K562 (cell line): ENCODE data around the gene ZNF35. TPM values are rescaled to one million over a fixed set of nuclear protein-coding genes. Genes with fewer than 3 reads are reported as not detected.

ENCODE experiments used
- ARID1B ChIP-seq: fragments of 450-650 bp; IDR thresholded peaks from 2 replicates; pipeline ENCODE4 v1.6.1; 2016; ENCODE audit warnings: antibody characterized with exemption, mild to moderate bottlenecking, inconsistent platforms
- BMI1 ChIP-seq: fragments of 150-350 bp; IDR thresholded peaks from 2 replicates; pipeline ENCODE4 v1.6.1; 2014; ENCODE audit warnings: low read length
- E2F5 ChIP-seq: sonication (generic); formaldehyde crosslinking; IDR thresholded peaks from 2 replicates; pipeline ENCODE4 v1.8.0; 2022; ENCODE audit warnings: mild to moderate bottlenecking, missing genetic modification reagents
- FOXJ2 ChIP-seq: fragments of 200-800 bp; sonication (Bioruptor generic); IDR thresholded peaks from 2 replicates; pipeline ENCODE4 v1.6.1; 2016; ENCODE audit warnings: missing genetic modification characterization, missing compliant biosample characterization
- HDAC8 ChIP-seq: fragments of 450-650 bp; IDR thresholded peaks from 2 replicates; pipeline ENCODE4 v1.6.1; 2016; ENCODE audit warnings: mild to moderate bottlenecking, missing genetic modification characterization, moderate library complexity, missing compliant biosample characterization
- HMGN3 ChIP-seq: IDR thresholded peaks from 2 replicates; pipeline ENCODE4 v1.6.1; 2011; ENCODE audit warnings: borderline replicate concordance, low read depth, mild to moderate bottlenecking, mixed read lengths, low read length; ENCODE audit not compliant: insufficient read length; ENCODE audit errors: extremely low read depth
- KLF10 ChIP-seq: fragments of 250-450 bp; sonication (Bioruptor Pico); IDR thresholded peaks from 2 replicates; pipeline ENCODE4 v1.6.1; 2021; ENCODE audit warnings: matching md5 sums
- RBM22 ChIP-seq: fragments of 200-400 bp; formaldehyde crosslinking; IDR thresholded peaks from 2 replicates; pipeline ENCODE4 v1.6.1; 2018; ENCODE audit warnings: low read length, low read depth; ENCODE audit not compliant: poor library complexity, severe bottlenecking
- TCFL5 ChIP-seq: fragments of 250-450 bp; sonication (Bioruptor Pico); conservative IDR thresholded peaks from 2 replicates; pipeline ENCODE4 v1.6.1; 2021; ENCODE audit warnings: mild to moderate bottlenecking, moderate library complexity, matching md5 sums
- TEAD4 ChIP-seq, 2 experiments: sonication (generic) in 1 of 2; formaldehyde crosslinking in 1 of 2; IDR thresholded peaks; 2 replicates each; pipeline versions ENCODE4 v1.6.1 to v1.8.0; 2012 to 2022; ENCODE audit warnings: borderline replicate concordance in 1 of 2, inconsistent platforms in 1 of 2, low read length in 1 of 2, mild to moderate bottlenecking in 1 of 2, missing genetic modification reagents in 1 of 2
- ZBTB1 ChIP-seq: sonication (generic); formaldehyde crosslinking; IDR thresholded peaks from 2 replicates; pipeline ENCODE4 v1.8.1; 2023; ENCODE audit warnings: missing genetic modification reagents, low read depth, mild to moderate bottlenecking, borderline replicate concordance
- ZFP36 ChIP-seq: fragments of 150-350 bp; IDR thresholded peaks from 2 replicates; pipeline ENCODE4 v1.6.1; 2018; ENCODE audit warnings: low read length, low read depth; ENCODE audit not compliant: partially characterized antibody
- ZNF318 ChIP-seq, 2 experiments: fragments of 450-650 bp; IDR thresholded peaks; 2 replicates each; pipeline ENCODE4 v1.6.1; 2016; ENCODE audit warnings: mild to moderate bottlenecking in 2 of 2, borderline replicate concordance in 1 of 2, low read depth in 1 of 2, moderate library complexity in 1 of 2
- ZSCAN29 ChIP-seq: fragments of 450-650 bp; IDR thresholded peaks from 2 replicates; pipeline ENCODE4 v1.6.1; 2017
- polyA plus RNA-seq, 8 experiments: library from polyadenylated mRNA; depleted of rRNA in 4 of 8; stranded (reverse) in 5 of 8; unstranded in 3 of 8; fragments of >200 nt; fragmentation: Nextera tagmentation in 2 of 8; fragmentation: Illumina TruSeq in 1 of 8; extraction: Ambion mirVana in 2 of 8; extraction: Trizol in 1 of 8; gene quantifications; 2 replicates each; pipeline versions ENCODE4 v1.2.1 to v1.2.3, GENCODE V29; 2011 to 2014; ENCODE audit warnings: inconsistent platforms in 1 of 8, missing spikeins in 1 of 8
- total RNA-seq, 7 experiments: library from RNA; depleted of rRNA in 6 of 7; stranded (reverse); fragments of >200 nt in 6 of 7; fragmentation: Illumina TruSeq in 2 of 7; extraction: Trizol in 2 of 7; gene quantifications; 2 replicates each; pipeline versions ENCODE4 v1.2.1 to v1.2.3, GENCODE V29; 2011 to 2021; ENCODE audit warnings: low replicate concordance in 1 of 7
- TF ChIP-seq, protein P1 (sequence below): sonication (generic); formaldehyde crosslinking; IDR thresholded peaks from 2 replicates; pipeline ENCODE4 v1.8.0; 2022; ENCODE audit warnings: mild to moderate bottlenecking, missing genetic modification reagents, borderline replicate concordance

The ZNF35 gene
- total and polyA plus RNA-seq, 9 of the 15 experiments (the other 6 are each of a cell fraction or from before 2014, with no cell fraction given) = 8.0 to 18.2 (median 14.8) TPM

- no peak for TF ChIP-seq TEAD4 (IDR thresholded peaks at IDR 0.05; ENCODE audit: low read length)
- no peak for TF ChIP-seq TEAD4 (CRISPR knock-in tag; IDR thresholded peaks at IDR 0.05; ENCODE audit: borderline replicate concordance)
- TF ChIP-seq ZFP36 = no peak
- TF ChIP-seq BMI1 = no peak
- TF ChIP-seq TCFL5 (CRISPR knock-in tag) = no peak
- no peak for TF ChIP-seq ARID1B
- no peak for TF ChIP-seq ZNF318 (IDR thresholded peaks at IDR 0.05; ENCODE audit: borderline replicate concordance in 1 of 2, low read depth in 1 of 2)
- no peak for TF ChIP-seq KLF10
- no peak for TF ChIP-seq FOXJ2 (tag)
- TF ChIP-seq RBM22 = no peak
- no peak for TF ChIP-seq HMGN3
- TF ChIP-seq HDAC8 (tag) = no peak
- TF ChIP-seq E2F5 = no peak
- TF ChIP-seq, protein P1, sequence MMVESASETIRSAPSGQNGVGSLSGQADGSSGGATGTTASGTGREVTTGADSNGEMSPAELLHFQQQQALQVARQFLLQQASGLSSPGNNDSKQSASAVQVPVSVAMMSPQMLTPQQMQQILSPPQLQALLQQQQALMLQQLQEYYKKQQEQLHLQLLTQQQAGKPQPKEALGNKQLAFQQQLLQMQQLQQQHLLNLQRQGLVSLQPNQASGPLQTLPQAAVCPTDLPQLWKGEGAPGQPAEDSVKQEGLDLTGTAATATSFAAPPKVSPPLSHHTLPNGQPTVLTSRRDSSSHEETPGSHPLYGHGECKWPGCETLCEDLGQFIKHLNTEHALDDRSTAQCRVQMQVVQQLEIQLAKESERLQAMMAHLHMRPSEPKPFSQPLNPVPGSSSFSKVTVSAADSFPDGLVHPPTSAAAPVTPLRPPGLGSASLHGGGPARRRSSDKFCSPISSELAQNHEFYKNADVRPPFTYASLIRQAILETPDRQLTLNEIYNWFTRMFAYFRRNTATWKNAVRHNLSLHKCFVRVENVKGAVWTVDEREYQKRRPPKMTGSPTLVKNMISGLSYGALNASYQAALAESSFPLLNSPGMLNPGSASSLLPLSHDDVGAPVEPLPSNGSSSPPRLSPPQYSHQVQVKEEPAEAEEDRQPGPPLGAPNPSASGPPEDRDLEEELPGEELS (CRISPR knock-in tag) = no peak
- no peak for TF ChIP-seq ZBTB1 (CRISPR knock-in tag)
- no peak for TF ChIP-seq ZSCAN29
Observed at GRCh38 chr3:44685128-44685800, 36.7 kb downstream of the ZNF35 start (continued).
